HG03342 (cell line): ENCODE results near the gene HSDL1.
A peak's percentile ranks its signal among the peaks of the same experiment; 100 is the strongest.
"Not testable (repeated sequence)": the region's sequence is repeated elsewhere in the genome, so short reads cannot be mapped to it uniquely, and the experiment has no call there.

ENCODE experiments used
- ATAC-seq: cut with Tn5 transposase; IDR thresholded peaks from one replicate; pipeline ENCODE4 v1.9.1; 2021; ENCODE audit warnings: mild to moderate bottlenecking, moderate library complexity; ENCODE audit not compliant: unreplicated experiment

The HSDL1 gene

GRCh38 chr16:84139628-84140258 is 5.2 kb downstream of the HSDL1 start:
- no peak for ATAC-seq

- no peak for ATAC-seq
These were observed 6.0 kb downstream of the HSDL1 start for GRCh38 chr16:84138824-84139627.

- ATAC-seq = no peak
These were observed 6.5 kb downstream of the HSDL1 start for GRCh38 chr16:84138500-84138823.

- no peak for ATAC-seq
These were observed 7.1 kb downstream of the HSDL1 start for GRCh38 chr16:84137769-84138357.

GRCh38 chr16:84137287-84137686 is 7.7 kb downstream of the HSDL1 start:
- no peak for ATAC-seq

GRCh38 chr16:84136331-84137125 is 8.4 kb downstream of the HSDL1 start:
- ATAC-seq = no peak

- ATAC-seq = no peak
These were observed 12.3 kb downstream of the HSDL1 start for GRCh38 chr16:84132527-84133285.

- no peak for ATAC-seq
These were observed 13.9 kb downstream of the HSDL1 start for GRCh38 chr16:84131117-84131516.

GRCh38 chr16:84124257-84125073 is 20.5 kb downstream of the HSDL1 start:
- no peak for ATAC-seq

- no peak for ATAC-seq
These were observed 24.0 kb downstream of the HSDL1 start for GRCh38 chr16:84121007-84121406.

GRCh38 chr16:84120023-84120422 is 25.0 kb downstream of the HSDL1 start:
- no peak for ATAC-seq

GRCh38 chr16:84119368-84119767 is 25.6 kb downstream of the HSDL1 start:
- ATAC-seq = no peak

- ATAC-seq = not testable (repeated sequence)
These were observed 26.7 kb downstream of the HSDL1 start for GRCh38 chr16:84118315-84118714.

- ATAC-seq = no peak
These were observed 27.5 kb downstream of the HSDL1 start for GRCh38 chr16:84117494-84117843.

- ATAC-seq = peak; percentile 90
These were observed 28.1 kb downstream of the HSDL1 start, which contains the start of gene MBTPS1 for GRCh38 chr16:84116720-84117493. TSS of gene MBTPS1 (minus strand) at chr16:84116942. CDS start at chr16:84101783, 15,159 bp downstream.

- ATAC-seq = peak; percentile 33
These were observed 28.9 kb downstream of the HSDL1 start for GRCh38 chr16:84115919-84116719.

- not testable (repeated sequence) for ATAC-seq
These were observed 33.0 kb downstream of the HSDL1 start for GRCh38 chr16:84111949-84112348.

GRCh38 chr16:84111525-84111924 is 33.5 kb downstream of the HSDL1 start:
- ATAC-seq = no peak
